HG03095 (cell line): Measurements from ENCODE around the gene DCHS1.

Source experiments
- ATAC-seq: cut with Tn5 transposase; IDR thresholded peaks from one replicate; pipeline ENCODE4 v1.9.1; 2021; ENCODE audit warnings: moderate library complexity; ENCODE audit not compliant: unreplicated experiment

Gene DCHS1

DNA sequence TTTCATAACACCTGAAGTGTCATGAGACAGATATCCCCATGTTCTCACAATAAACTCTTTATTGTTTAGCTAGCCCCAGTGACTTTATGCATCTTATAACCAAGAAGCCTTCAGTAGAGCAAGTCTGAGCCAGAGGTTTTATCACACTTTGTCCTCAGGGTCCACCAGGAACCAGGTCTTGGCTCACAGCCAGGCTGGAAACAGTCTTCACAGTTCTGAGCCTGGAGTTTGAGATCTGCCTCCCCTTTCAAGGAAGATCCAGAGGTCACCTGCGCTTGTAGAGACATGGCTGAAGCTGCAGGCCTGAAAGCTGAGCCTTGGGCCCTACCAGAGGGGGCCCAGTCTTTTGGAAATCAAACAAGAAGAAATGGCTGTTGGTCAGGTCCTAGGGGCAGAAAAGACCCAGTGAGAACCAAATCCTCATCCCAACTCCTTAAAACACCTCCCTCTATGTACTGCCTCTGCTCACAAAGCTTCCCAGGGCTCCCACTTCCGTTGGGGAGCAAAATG, 55.7 kb downstream of the DCHS1 start:
- no peak for ATAC-seq

DNA sequence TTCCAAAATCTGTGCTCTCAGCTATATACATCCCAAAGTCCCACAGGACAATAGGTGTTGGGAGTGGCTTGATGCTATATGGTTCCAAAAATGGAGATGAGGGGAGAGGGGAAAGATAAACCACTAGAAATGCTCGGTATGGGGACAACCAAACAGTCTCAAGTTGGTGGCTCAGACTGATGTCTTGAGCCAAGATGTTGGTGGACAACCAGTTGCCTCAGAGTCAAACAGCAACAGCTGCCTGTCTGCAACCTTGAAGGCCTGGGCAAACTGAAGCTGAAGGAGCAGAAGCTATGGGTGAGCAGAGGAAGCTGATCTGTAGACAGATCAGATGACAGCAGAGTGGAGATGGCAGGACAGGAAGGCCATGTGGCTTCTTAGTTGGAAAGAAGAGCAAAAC, 56.2 kb downstream of the DCHS1 start:
- ATAC-seq = no peak

DNA sequence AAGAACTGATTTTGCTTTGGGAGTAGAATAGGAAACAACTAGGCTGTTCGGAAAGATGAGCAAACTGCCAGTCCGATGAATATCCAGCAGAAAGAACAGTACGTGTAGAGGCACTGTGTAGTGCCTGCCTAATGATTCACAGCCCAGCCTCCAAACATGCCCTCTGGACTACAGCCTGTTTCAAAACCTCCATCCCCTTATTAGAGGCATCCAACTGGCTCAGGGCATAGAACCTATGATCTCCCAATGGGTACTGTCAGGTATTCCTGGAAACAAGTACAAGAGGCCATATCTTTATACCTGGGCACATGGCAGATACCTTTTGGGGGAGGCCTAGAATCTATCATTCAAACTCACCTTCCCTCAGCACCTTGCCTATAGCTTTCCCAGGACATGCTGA, 57.1 kb downstream of the DCHS1 start:
- ATAC-seq = no peak

DNA sequence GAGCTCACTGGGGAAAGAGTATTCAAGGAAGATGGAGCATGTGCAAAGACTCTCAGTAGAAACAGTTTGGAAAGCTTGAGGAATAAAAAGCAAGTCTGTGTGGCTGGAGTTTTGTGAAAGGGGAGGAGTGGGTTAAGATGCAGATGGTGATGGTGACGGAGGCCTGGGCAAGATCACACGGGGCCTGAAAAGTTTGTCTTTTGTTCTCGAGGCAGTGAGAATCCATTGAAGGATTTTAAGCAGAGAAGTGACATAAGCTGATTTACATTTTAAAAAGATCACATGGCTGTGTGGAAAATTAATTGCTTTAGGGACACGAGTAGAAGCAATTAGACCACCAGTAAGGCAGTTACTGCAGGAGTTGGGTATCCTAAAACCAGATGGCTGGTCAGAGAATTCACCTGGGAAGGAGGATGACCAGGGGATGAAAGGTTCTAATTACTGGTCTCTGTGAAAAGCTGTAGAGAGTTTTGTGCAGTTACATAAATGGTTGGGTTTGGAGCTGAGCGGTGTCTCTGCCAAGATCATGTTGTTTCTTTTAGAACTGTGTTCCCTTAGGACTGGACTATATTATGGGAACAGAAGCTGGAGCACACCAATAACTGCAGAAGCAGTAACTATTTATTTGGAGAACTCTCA, 59.3 kb downstream of the DCHS1 start:
- no peak for ATAC-seq

DNA sequence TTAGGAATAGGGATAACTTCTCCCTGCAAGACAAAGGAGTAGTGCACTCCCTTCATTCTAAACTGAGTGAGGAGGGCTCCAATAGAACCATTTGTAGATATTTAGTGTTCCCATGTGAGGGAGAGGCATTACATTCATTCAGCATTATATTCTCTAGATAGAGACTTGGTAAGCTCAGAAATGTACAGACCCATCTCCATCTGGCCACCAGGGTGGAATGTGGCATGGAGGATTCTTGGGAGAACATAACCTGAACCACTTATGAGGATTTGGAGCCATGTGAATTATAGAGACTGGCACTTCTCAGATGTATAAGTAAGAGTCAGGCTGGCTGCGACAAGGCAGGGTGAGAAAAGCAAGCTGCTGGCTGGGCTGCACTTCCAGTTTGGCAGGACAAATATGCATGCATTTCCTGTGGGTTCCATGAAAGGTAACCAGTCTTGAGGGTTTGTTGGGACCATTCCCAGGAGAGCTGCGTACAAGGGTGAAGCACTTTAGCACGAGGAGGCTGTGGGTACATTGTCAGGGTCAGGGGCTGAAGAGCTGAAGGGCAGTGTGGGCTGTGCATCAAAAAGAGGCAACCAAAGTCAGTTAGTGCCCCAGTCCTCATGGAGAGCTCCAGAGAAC, 61.4 kb downstream of the DCHS1 start:
- no peak for ATAC-seq

DNA sequence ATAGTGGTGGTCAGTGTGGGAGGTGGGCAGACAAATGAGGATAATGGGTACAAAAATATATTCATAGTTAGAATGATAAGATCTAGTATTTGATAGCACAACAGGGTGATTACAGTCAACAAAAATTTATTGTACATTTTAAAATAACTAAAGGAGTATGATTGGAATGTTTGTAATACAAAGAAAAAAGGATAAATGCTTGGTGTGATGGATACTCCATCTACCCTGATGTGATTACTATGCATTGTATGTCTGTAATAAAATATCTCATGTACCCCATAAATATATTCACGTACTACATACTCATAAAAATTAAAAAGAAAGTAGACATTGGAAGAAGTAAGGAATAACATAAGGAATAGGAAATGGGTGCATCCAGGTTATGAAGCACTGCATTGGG, 67.6 kb downstream of the DCHS1 start:
- ATAC-seq = no peak

DNA sequence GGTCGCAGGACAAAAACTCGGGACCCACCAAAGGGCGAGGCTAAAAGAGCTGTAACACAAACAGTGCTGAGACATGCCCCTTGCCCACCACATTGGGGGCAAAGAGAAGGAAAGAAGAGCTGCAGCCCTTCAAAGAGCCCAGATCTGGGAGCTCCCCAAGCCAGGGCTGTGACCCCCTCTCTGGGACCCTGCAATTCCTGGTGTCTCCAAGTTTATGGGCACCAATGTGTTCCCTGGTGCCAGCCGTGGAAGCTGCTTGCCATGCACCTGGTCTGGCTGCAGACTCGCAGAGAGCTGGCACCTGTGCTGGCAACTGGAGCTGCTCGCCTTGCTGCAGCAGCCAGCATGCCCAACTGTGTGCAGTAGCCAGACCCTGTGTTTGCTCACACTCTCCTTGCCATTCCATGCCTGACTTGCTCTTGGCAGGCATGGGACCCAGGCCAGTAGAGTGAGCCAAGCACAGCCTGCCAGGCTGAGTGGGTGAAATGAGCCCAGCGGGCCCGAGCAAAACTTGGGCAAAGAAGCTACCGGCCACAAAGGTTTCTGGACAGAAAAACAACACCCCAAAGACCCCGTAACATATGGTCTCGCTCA, 68.2 kb downstream of the DCHS1 start:
- ATAC-seq = no peak

DNA sequence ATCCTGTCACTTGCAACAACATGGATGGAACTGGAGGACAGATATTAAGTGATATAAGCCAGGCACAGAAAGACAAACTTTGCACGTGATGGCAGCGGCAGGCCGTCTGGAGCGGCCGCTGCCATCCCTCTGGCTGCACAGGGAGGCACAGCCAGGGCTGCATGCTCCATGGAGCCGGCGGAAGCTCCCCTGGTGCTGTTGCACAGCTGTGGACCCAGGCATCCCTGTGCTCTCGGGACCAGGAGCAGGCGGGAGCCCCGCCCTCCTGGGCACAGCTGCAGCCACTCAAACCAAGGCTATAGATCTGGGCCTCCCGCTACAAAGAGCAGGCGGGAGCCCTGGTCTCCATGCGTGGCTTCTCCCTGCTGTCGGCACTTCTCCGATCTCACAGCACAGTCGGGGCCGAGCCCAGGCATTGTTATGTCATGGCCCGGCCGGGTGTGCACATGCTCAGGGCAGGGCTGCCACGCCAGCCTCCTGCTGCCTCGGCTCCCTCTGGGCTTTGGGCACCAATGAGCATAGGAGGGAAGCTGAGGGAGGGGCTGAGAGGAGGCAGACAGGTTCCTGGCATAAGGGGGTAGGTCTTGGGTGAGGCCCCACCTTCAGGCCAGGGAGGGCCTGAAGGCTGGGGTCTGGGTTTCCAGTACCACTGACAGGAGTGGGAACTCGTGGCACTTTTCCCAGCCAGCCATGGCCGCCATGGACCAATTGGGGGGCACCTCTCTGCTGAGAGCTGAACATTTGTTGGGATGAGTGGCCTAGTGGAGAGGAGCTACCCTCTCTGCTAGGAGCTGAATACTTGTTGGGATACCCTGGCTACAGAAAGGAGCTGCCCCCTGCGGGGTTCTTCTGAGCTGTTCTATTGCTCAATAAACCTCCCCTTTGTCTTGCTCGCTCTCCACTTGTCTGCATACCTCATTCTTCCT, 68.9 kb downstream of the DCHS1 start:
- no peak for ATAC-seq

DNA sequence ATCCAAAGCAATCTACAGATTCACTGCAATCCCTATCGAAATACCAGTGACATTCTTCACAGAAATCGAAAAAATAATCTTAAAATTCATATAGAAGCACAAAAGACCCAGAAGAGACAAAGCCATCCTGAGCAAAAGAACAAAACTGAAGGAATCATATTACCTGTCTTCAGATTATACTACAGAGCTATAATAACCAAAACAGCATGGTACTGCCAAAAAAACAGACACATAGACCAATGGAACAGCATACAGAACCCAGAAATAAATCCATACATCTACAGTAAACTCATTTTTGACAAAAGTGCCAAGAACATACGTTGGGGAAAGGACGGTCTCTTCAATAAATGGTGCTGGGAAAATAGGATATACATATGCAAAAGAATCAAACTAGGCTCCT, 71.1 kb downstream of the DCHS1 start:
- no peak for ATAC-seq

DNA sequence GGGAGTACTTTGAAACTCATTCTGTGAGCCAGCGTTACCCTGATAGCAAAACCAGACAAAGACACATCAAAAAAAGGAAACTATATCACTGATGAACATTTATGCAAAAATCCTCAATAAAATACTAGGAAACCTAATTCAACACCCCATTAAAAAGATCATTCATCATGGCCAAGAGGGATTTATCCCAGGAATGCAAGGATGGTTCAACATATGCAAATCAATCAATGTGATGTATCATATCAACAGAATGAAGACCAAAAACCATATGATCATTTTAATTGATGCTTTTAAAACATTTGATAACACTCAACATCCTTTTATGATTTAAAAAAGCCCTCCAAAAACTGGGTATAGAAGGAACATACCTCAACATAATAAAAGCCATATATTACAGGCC, 72.0 kb downstream of the DCHS1 start:
- no peak for ATAC-seq

DNA sequence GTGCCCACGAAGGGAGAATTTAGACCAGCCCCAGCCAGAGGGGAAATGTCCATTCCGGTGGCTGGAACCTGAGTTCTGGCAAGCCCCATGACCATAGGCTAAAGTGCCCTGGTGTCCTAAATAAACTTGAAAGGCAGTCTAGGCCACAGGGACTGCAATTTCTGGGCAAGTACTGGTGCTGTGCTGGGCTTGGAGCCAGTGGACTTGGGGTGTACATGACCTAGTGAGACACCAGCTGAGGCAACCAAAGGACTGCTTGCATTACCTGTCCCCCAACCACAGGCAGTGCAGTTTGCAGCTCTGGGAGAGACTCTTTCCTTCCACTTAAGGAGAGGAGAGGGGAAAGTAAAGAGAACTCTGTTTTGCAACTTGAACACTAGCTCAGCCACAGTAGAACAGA, 75.9 kb downstream of the DCHS1 start:
- ATAC-seq = no peak

DNA sequence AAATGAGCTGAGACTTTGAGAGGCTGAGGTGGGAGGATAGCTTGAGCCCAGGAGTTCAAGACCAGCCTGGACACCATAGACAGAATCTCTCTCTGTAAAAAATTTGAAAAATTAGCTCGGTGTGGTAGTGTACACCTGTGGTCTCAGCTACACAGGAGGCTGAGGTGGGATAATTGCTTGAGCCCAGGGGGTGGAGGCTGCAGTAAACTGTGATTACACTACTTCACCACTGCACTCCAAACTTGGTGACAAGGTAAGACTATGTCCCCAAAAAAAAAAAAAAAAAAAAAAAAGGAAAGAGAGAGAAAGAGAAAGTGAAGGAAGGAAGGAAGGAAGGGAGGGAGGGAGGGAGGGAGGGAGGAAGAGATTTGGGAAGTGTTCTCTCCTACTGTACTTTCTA, 77.5 kb downstream of the DCHS1 start:
- no peak for ATAC-seq

DNA sequence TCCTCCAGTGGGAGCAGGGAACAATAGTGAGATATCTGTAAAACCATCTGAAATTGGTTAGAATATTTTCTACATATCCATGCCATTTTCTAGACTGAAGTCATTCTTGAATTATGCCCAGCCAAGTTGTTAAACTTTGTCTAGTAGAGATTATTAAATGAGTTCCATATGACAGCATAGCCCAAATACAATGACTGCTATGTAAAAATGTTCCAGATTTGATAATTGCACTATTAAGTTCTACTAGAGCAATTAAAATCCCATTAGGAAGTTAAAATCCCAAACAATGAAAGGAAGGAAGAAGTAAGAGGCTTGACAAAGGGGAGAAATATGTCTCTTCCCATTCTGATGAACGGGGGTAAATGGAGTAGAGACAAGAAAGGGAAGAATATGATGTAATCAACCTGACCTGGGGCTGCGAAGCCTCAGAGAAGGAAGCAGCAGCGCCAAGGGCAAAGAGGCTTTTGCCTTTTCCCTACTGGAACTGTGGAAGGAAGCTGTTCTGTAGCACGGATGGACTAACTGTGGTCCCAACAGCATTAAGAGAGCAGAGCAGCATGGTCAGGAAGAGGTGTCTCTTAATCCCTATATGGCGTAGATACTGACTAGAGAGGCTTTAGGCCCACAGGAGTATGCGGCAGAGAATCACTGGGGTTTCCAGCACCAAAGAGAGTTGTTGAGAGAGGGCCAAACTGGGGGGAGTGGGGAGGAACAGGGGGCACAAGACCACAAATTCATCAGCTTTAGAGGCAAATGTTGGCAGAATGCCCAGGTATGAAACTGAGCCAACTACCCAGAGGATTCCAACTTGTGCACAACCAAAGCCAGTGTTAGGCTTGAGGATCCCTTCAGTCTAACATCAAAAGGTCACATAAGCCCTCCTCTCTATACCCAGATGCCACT, 78.9 kb downstream of the DCHS1 start:
- no peak for ATAC-seq

DNA sequence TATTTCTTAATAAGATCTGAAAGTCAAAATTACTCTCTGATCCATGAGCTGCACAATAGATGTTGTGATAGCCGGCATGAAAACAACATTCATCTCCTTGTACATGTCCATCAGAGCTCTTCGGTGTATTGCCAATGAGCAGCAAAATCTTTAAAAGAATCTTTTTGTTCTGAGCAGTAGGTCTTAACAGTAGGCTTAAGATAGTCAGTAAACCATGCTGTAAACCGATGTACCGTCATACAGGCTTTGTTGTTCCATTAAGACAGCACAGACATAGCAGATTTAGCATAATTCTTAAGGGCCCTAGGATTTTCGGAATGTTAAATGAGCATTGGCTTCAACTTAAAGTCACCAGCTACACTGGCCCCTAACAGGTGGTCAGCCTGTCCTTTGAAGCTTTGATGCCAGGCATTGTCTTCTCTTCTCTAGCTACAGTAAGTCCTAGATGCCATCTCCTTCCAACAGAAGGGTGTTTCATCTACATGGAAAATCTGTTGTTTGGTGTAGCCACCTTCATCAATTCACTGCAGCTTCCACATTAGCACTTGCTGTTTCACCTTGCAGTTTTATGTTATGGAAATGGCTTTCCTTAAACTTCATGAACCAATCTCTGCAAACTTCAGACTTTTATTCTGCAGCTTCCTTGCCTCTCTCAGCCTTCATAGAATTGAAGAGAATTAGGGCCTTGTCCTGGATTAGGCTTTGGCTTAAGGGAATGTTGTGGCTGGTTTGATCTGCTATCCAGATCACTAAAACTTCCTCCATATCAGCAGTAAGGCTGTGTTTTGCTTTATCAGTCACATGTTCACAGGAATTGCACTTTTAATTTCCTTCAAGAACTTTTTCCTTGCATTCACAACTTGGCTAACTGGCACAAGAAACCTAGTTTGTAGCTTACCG, 80.5 kb downstream of the DCHS1 start:
- no peak for ATAC-seq

DNA sequence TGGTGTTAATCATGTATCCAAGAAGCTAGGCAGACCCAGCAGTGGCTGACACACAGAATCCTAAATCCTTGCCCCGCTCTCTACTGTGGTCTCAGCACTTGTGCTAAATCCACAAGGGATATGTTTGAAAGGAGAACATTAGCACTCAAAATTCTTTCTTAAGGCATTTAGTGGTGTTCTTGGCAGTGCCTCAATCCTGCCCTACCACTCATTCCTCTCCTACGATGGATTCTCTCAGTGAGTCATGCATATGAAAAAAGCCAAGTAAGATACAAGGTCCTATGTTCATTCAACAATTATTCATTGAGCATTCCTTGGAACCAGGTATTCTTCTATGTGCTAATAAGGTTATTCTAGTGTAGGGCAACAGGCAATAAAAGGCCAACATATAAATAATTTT, 83.4 kb downstream of the DCHS1 start:
- ATAC-seq = no peak

DNA sequence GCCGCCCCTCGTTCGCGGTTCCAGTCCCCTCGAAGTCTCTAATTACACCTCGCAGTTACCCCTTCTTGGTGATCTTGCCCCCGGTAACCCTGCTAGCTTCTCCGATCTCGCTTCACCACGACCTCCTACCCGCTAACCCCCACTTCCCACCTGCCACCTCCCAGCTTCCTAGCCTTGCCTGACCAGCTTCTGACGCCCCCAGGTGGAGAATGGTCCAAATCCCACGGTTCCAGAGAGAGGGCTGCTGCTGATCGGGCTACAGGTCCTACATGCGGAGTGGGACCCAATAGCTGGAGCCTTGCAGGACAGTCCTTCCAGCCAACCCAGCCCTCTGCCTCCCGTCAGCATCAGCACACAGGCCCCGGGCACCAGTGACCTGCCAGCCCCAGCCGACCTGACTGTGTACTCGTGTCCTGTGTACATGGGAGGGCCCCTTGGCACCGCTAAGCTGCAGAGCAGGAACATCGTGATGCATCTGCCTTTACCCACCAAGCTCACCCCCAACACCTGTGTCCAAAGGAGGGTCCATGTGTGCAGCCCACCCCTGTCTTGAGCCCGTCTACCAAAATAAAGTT, 84.1 kb downstream of the DCHS1 start:
- no peak for ATAC-seq
